Mesendoderm (in vitro differentiated cells): ENCODE measurements around the gene LCT. TPM values are rescaled to one million over a fixed set of nuclear protein-coding genes. Genes with fewer than 3 reads are reported as not detected.
"Not testable (repeated sequence)": the region's sequence is repeated elsewhere in the genome, so short reads cannot be mapped to it uniquely, and the experiment has no call there.

ENCODE experiments used
- DNase-seq: peaks from one replicate; pipeline ENCODE4 v3.0.0; 2013
- H2AK5ac ChIP-seq: 2 replicates; pipeline ENCODE4 v1.6.1; 2013; ENCODE audit warnings: low read length, inconsistent platforms
- H2BK120ac ChIP-seq: 2 replicates; pipeline ENCODE4 v1.6.1; 2013; ENCODE audit warnings: low read depth, mild to moderate bottlenecking, low read length, moderate library complexity, mixed read lengths
- H2BK15ac ChIP-seq: replicated peaks from 2 replicates; pipeline ENCODE4 v1.6.1; 2013; ENCODE audit warnings: low read depth, mild to moderate bottlenecking, moderate library complexity
- H2BK5ac ChIP-seq: 2 replicates; pipeline ENCODE4 v1.6.1; 2013; ENCODE audit warnings: low read length, inconsistent platforms
- H3K18ac ChIP-seq: 2 replicates; pipeline ENCODE4 v1.6.1; 2013; ENCODE audit warnings: mild to moderate bottlenecking, low read length, mixed read lengths
- H3K23ac ChIP-seq: one replicate; pipeline ENCODE4 v1.6.1; 2013; ENCODE audit warnings: low read length
- H3K27ac ChIP-seq: 2 replicates; pipeline ENCODE4 v1.5.1; 2013; ENCODE audit warnings: low read depth, mild to moderate bottlenecking, inconsistent platforms, low read length, moderate library complexity
- H3K27me3 ChIP-seq: 2 replicates; pipeline ENCODE4 v1.6.1; 2013; ENCODE audit warnings: low read length, control low read depth, mild to moderate bottlenecking, inconsistent platforms; ENCODE audit not compliant: insufficient read depth, poor library complexity
- H3K36me3 ChIP-seq: 2 replicates; pipeline ENCODE4 v1.6.1; 2013; ENCODE audit warnings: low read length, inconsistent platforms; ENCODE audit not compliant: control insufficient read depth, insufficient read depth
- H3K4ac ChIP-seq: one replicate; pipeline ENCODE4 v1.6.1; 2013; ENCODE audit warnings: low read depth, mild to moderate bottlenecking, low read length, moderate library complexity
- H3K4me1 ChIP-seq: 2 replicates; pipeline ENCODE4 v1.6.1; 2013; ENCODE audit warnings: low read depth, low read length, inconsistent platforms; ENCODE audit not compliant: control insufficient read depth
- H3K4me2 ChIP-seq: 2 replicates; pipeline ENCODE4 v1.6.1; 2013; ENCODE audit warnings: low read length
- H3K4me3 ChIP-seq: 2 replicates; pipeline ENCODE4 v1.5.1; 2013; ENCODE audit warnings: mild to moderate bottlenecking, low read length
- H3K56ac ChIP-seq: one replicate; pipeline ENCODE4 v1.6.1; 2013; ENCODE audit warnings: low read length
- H3K79me1 ChIP-seq: 2 replicates; pipeline ENCODE4 v1.6.1; 2013; ENCODE audit warnings: low read length, inconsistent platforms
- H3K79me2 ChIP-seq: 2 replicates; pipeline ENCODE4 v1.6.1; 2013; ENCODE audit warnings: mild to moderate bottlenecking, low read length; ENCODE audit not compliant: control insufficient read depth, insufficient read depth
- H3K9ac ChIP-seq: 2 replicates; pipeline ENCODE4 v1.6.1; 2013; ENCODE audit warnings: low read length, inconsistent platforms
- H4K5ac ChIP-seq: one replicate; pipeline ENCODE4 v1.6.1; 2013; ENCODE audit warnings: low read length
- H4K8ac ChIP-seq: one replicate; pipeline ENCODE4 v1.6.1; 2013; ENCODE audit warnings: low read depth, mild to moderate bottlenecking, control low read depth, low read length, moderate library complexity
- WGBS: extraction: QIAGEN DNeasy Blood & Tissue Kit; methylation state at CpG from one replicate; pipeline ENCODE4 v1.1.7; 2013; ENCODE audit warnings: low lambda C conversion rate, missing lambda C conversion rate; ENCODE audit not compliant: insufficient coverage; ENCODE audit errors: extremely low coverage; 5-methylcytosine and 5-hydroxymethylcytosine counted together
- polyA plus RNA-seq, 2 experiments: library from polyadenylated mRNA; stranded (reverse); fragments of 200-250 nt; gene quantifications; one replicate each; pipeline ENCODE4 v1.2.3, GENCODE V29; 2013

LCT gene
- 0.03 TPM for polyA plus RNA-seq (2013, experiment 1 of 2)
- polyA plus RNA-seq (2013, experiment 2 of 2), result 0.06 TPM

- no CpG with 5 or more reads among the region's 12 CpGs for WGBS
- Histone ChIP-seq H2BK5ac (no peak within 1 kb of the TSS), H3K36me3 (peaks cover 2% of the 10 kb centered on the region), H4K5ac (no peak within 1 kb of the TSS), H2BK120ac (no peak within 1 kb of the TSS), H3K4me1 (no peaks in the 10 kb centered on the region), H3K27me3 (no peaks in the 10 kb centered on the region), H3K4me3 (no peak within 1 kb of the TSS), H2AK5ac (no peak within 1 kb of the TSS), H3K18ac (no peak within 1 kb of the TSS), H3K56ac (no peak within 1 kb of the TSS), H3K23ac (no peak within 1 kb of the TSS), H3K79me2 (no peaks in the 10 kb centered on the region), H3K9ac (no peak within 1 kb of the TSS), H3K27ac (no peak within 1 kb of the TSS), H3K79me1 (no peaks in the 10 kb centered on the region), H4K8ac (no peak within 1 kb of the TSS), H3K4ac (no peak within 1 kb of the TSS), H3K4me2 (no peak within 1 kb of the TSS), H2BK15ac (no peak within 1 kb of the TSS)
- no peak for DNase-seq
These were observed at the start of gene LCT for GRCh38 chr2:135836596-135837270. Gene LCT, minus strand, starts transcription at chr2:135837184. Its CDS starts 15 bp downstream, at chr2:135837169.

- Histone ChIP-seq H2BK120ac (no peak overlapping the region), H3K23ac (no peak overlapping the region), H3K4ac (no peak overlapping the region), H3K36me3 (no peaks in the 10 kb centered on the region), H2AK5ac (no peak overlapping the region), H3K4me1 (no peaks in the 10 kb centered on the region), H3K79me2 (no peaks in the 10 kb centered on the region), H3K4me2 (no peak overlapping the region), H4K5ac (no peak overlapping the region), H4K8ac (no peak overlapping the region), H2BK5ac (no peak overlapping the region), H2BK15ac (no peak overlapping the region), H3K4me3 (no peak overlapping the region), H3K79me1 (no peaks in the 10 kb centered on the region), H3K9ac (no peak overlapping the region), H3K27ac (no peak overlapping the region), H3K18ac (no peak overlapping the region), H3K27me3 (no peaks in the 10 kb centered on the region), H3K56ac (no peak overlapping the region)
- no CpG with 5 or more reads among the region's 4 CpGs for WGBS
- no peak for DNase-seq
These were observed 48.7 kb upstream of the LCT start for GRCh38 chr2:135885709-135886108.

- no peaks in the 10 kb centered on the region for H3K36me3 ChIP-seq
- no peak overlapping the region for H3K4ac ChIP-seq
- no peak overlapping the region for H3K23ac ChIP-seq
- H2BK5ac ChIP-seq, result no peak overlapping the region
- H3K4me2 ChIP-seq, result no peak overlapping the region
- WGBS, result no CpG with 5 or more reads among the region's 3 CpGs
- no peak overlapping the region for H2BK120ac ChIP-seq
- no peaks in the 10 kb centered on the region for H3K79me2 ChIP-seq
- H3K56ac ChIP-seq, result no peak overlapping the region
- no peak overlapping the region for H2BK15ac ChIP-seq
- no peak overlapping the region for H3K18ac ChIP-seq
- no peak overlapping the region for H3K27ac ChIP-seq
- no peak overlapping the region for H4K5ac ChIP-seq
- H3K4me3 ChIP-seq, result no peak overlapping the region
- no peaks in the 10 kb centered on the region for H3K27me3 ChIP-seq
- no peaks in the 10 kb centered on the region for H3K79me1 ChIP-seq
- H2AK5ac ChIP-seq, result no peak overlapping the region
- H4K8ac ChIP-seq, result no peak overlapping the region
- H3K9ac ChIP-seq, result no peak overlapping the region
- H3K4me1 ChIP-seq, result no peaks in the 10 kb centered on the region
- no peak for DNase-seq
These were observed 45.4 kb upstream of the LCT start for GRCh38 chr2:135882415-135882814.

GRCh38 chr2:135876770-135877169 is 39.8 kb upstream of the LCT start:
- not testable (repeated sequence) for H3K36me3 ChIP-seq, H3K4ac ChIP-seq, H3K56ac ChIP-seq, H3K27me3 ChIP-seq, H2BK15ac ChIP-seq, H2BK5ac ChIP-seq, H3K18ac ChIP-seq, H3K4me3 ChIP-seq, H2BK120ac ChIP-seq, H3K79me1 ChIP-seq, H2AK5ac ChIP-seq, DNase-seq, H4K8ac ChIP-seq, H3K9ac ChIP-seq, H3K4me2 ChIP-seq, H3K23ac ChIP-seq, H4K5ac ChIP-seq, H3K27ac ChIP-seq, H3K4me1 ChIP-seq
- H3K79me2 ChIP-seq, result peaks cover 22% of the 10 kb centered on the region
- no CpG with 5 or more reads among the region's 15 CpGs for WGBS

DNA sequence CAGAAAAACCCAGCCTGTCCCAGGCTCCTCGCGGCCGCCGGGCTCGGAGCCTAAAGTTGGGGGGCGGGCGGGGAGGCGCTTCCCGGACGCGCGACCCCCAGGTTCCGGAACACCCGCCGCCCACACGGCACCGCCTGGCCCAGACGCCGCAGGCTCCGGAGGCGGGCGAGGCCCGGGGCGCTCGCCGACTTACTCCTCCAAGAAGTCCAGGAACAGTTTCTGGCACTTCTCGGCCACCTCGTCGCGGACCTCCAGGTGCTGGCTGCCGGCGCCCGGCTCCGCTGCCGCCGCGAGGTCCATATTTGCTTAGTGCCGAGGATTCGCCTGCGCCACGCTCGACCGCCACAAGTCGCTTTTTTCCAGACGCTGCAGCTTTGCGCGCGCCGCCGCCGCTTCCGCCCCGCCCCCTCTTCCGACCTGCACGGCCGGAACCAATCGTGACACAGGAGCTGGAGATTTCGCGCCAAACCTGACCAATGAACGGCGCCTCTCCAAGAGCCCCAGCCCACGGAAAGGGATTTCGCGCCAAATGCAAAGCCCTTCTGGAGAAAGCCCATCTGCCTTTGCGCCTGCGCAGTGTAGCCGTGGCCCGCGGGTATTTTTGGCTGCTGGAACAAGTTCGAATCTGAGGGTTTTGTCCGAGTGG is 39.2 kb upstream of the LCT start, which contains the start of gene MCM6:
Gene MCM6, minus strand, starts transcription at position 378 of the 646 bp plus-strand sequence. Its CDS starts 78 bp downstream, at position 300.
- Histone ChIP-seq H2BK120ac (no peak within 1 kb of the TSS), H3K4me2 (peak within 1 kb of the TSS; percentile 78), H3K4me1 (peaks cover 6% of the 10 kb centered on the region), H3K36me3 (no peaks in the 10 kb centered on the region), H4K5ac (no peak within 1 kb of the TSS), H3K4me3 (peak within 1 kb of the TSS; percentile 73), H3K79me2 (peaks cover 22% of the 10 kb centered on the region), H2BK5ac (no peak within 1 kb of the TSS), H2BK15ac (no peak within 1 kb of the TSS), H3K56ac (peak within 1 kb of the TSS; percentile 93), H3K27me3 (no peaks in the 10 kb centered on the region), H3K4ac (peak within 1 kb of the TSS; percentile 83), H3K23ac (no peak within 1 kb of the TSS), H4K8ac (peak within 1 kb of the TSS; percentile 13), H3K27ac (peak within 1 kb of the TSS; percentile 78), H3K18ac (peak within 1 kb of the TSS; percentile 61), H3K9ac (peak within 1 kb of the TSS; percentile 87), H2AK5ac (no peak within 1 kb of the TSS), H3K79me1 (peaks cover 6% of the 10 kb centered on the region)
- WGBS, result no CpG with 5 or more reads among the region's 71 CpGs
- peak; percentile 100 for DNase-seq
